Measurements from ENCODE around the gene VCPKMT.
"Not testable (repeated sequence)": the region's sequence is repeated elsewhere in the genome, so short reads cannot be mapped to it uniquely, and the experiment has no call there.

Gene VCPKMT

GRCh38 chr14:50091240-50091913 is 25.0 kb downstream of the VCPKMT start:
- DNase-seq = no peak

DNA sequence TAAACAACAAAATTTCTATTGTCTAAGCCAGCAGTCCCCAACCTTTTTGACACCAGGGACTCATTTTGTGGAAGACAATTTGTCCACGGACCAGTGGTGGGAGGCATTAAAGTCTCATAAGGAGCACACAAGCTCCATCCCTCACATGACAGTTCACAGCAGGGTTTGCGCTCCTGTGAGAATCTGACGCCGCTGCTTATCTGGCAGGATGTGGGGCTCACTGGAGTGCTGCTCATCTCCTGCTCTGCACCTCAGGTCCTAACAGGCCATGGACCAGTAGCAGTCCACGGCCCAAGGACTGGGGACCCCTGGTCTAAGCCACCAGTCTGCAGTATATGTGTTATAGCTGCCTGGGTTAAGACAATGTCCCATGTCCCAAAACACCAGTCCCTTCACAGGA is 27.2 kb downstream of the VCPKMT start:
- no peak for DNase-seq

GRCh38 chr14:50088731-50089130 is 27.6 kb downstream of the VCPKMT start:
- no peak for DNase-seq

DNA sequence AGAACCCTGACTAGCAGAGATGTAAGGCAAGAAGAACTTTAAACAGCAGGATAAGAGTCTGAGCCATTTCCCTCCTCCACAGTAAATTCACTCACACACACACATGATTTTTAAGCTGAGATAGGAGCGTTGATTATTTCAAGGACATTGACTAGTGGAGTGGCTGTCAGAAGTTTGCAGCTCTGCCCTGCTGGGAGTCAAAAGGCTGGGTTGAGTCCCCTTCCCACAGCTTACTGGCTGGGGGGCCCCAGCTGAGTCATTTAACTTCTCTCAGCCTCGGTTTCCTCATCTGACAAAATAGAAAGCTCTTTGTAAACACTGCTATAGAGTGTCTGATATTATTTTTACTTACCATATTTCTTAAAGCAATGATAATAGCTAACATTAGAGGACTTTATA is 28.3 kb downstream of the VCPKMT start:
- DNase-seq = no peak

GRCh38 chr14:50087341-50088116 is 28.8 kb downstream of the VCPKMT start:
- no peak for DNase-seq

DNA sequence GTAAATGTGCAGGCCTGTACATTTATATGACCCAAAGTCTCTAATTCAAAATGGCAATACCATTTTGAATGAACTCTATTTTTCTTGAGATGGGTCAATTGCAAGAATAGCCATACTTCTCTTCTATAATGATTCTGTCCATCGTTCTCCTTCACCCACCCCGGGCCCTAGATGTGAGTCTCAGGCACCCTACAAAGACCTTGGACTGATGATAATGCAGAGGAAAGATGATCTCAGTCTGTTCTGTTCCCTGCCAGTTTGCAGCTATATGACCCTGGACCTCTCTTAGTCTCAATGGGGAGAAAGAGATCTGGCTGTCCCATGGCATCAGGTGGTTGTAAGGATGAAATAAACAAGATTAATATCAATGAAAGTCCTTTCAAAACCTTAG is 30.1 kb downstream of the VCPKMT start:
- no peak for DNase-seq

DNA sequence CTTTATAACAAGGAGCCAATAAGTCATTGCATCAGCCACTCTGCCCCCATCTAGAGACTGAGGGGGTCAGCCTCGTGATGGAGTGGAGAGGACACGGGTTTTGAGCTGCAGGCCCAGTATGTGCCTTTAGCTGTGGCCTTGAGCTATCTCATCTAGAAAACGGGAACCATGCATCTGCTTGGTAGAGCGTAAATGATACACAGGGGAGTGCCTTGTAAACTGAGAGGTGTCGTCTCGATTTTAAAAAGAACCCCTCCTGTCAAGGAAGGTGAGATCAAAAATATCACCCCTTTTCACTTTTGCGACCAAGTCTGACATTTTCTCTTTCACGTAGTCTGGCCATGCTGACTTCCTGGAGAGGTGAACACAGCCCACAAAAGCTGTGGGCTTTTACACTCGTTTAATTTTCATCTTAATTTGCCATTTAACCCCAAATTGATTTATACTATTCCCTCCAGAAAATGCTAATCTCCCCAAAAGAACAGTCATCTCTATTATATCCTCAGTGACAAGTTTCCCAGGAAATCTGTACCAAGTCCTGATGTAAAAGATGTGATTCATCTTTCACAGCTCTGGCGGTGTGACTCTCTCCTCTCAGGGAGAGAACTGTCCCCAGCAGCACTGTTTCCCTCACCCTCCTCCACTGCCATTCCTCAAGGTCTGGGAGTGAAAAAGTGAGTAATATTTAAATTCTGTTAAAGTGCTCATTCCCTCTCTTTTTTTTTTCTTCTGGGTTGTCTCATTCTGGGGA is 30.6 kb downstream of the VCPKMT start:
- no peak for DNase-seq

GRCh38 chr14:50084666-50085065 is 31.7 kb downstream of the VCPKMT start:
- no peak for DNase-seq

GRCh38 chr14:50083467-50084337 is 32.7 kb downstream of the VCPKMT start:
- no peak for DNase-seq

GRCh38 chr14:50082784-50083466 is 33.4 kb downstream of the VCPKMT start:
- no peak for DNase-seq

GRCh38 chr14:50082308-50082742 is 34.0 kb downstream of the VCPKMT start:
- no peak for DNase-seq

GRCh38 chr14:50079103-50079502 is 37.3 kb downstream of the VCPKMT start:
- not testable (repeated sequence) for DNase-seq

- DNase-seq = not testable (repeated sequence)
Observed at GRCh38 chr14:50073663-50074062, 42.7 kb downstream of the VCPKMT start.

- DNase-seq = no peak
Observed at GRCh38 chr14:50072395-50072794, 44.0 kb downstream of the VCPKMT start.

DNA sequence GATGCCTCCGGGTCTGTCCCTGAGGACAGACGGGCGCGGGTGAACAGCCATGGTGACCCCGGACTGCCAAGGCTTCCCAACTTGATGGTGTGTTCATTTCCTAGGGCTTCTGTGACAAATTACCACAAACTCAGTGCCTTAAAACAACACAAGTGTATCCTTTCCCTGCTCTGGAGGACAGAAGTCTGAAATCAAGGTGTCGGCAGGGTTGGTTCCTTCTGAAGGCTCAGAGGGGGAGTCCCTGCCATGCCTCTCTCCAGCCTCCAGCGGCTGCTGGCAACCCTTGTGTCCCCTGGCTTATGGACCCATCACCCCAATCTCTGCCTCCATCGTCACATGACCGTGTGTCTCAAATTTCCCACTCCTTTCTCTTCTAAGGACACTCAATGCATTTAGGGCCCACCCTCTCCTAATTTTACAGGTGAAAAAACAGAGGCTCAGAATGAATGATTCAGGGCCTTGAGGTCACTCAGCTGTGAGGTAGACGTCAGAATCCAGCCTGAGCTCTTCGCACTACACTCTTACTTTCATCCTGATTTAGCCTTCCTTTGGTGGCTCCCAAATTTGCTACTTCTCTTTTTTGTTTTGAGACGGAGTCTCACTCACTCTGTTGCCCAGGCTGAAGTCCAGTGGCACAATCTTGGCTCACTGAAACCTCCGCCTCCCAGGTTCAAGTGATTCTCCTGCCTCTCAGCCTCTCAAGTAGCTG is 45.4 kb downstream of the VCPKMT start:
- no peak for DNase-seq

DNA sequence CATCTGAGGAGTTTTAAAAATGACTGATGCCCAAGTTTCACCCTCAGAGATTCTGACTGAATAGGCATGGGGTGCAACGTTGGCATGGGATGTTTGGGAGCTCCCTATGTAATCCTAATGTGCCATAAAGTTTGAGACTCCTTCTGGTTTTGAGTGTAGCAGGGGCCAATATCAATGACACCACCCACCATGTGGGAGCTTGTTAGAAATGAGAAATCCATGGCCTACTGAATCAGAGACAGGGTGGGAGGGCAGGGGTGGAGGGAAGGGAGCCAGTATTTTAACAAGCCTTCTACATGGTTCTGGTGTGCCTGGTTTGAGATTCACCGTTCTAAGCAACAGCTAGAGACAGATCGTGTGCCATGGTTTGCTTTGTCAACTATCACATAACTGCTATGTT is 46.1 kb downstream of the VCPKMT start:
- no peak for DNase-seq

- DNase-seq = no peak
Observed at GRCh38 chr14:50069325-50069724, 47.0 kb downstream of the VCPKMT start.

DNA sequence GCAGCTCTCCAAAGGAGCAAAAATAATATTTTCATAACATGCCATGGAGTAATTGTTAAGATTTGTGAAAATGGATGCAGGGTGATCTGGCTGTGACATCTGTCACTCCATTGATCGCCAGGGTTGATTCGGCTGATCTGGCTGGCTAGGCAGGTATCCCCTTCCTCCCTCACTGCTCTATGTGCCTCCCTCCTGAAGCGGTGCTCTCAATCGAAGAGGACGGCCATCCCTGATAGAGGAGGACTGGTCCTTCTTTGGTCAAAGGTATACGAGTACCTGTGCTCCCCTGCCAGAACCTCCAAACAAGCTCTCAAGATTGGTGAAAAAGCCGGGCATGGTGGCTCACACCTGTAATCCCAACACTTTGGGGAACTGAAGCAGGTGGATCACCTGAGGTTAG is 47.9 kb downstream of the VCPKMT start:
- DNase-seq = no peak

- no peak for DNase-seq
Observed at GRCh38 chr14:50067723-50068495, 48.5 kb downstream of the VCPKMT start.

- no peak for DNase-seq
Observed at GRCh38 chr14:50065583-50065982, 50.8 kb downstream of the VCPKMT start.

- no peak for DNase-seq
Observed at GRCh38 chr14:50064993-50065392, 51.4 kb downstream of the VCPKMT start.
